NCI-H2081 (cell line): ENCODE results near the gene CDC73.
"Not testable (repeated sequence)": the region's sequence is repeated elsewhere in the genome, so short reads cannot be mapped to it uniquely, and the experiment has no call there.

Source experiments
- DNase-seq, 2 experiments: peaks; one replicate each; lab custom pipeline; 2025; lab: John Stamatoyannopoulos, UW

Gene CDC73

DNA sequence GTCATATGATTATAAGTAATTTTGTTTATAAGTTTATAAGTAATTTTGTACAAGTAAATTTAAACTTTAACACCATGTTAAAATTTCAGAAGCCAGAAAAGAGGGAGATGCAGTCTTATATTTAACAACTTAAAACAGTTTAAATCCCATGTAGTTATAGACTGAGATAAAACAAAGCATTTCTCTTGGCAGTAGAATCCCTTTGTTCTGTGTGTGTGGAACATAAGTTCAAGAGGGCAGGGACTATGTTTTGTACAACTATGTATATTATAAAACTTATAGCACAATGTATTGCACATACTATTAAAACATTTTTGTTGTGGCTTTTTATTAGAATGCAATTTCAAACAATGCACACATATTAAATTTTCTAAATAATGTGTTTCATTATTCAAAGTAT lies 109.3 kb downstream of the CDC73 start:
- DNase-seq: not testable (repeated sequence)

DNA sequence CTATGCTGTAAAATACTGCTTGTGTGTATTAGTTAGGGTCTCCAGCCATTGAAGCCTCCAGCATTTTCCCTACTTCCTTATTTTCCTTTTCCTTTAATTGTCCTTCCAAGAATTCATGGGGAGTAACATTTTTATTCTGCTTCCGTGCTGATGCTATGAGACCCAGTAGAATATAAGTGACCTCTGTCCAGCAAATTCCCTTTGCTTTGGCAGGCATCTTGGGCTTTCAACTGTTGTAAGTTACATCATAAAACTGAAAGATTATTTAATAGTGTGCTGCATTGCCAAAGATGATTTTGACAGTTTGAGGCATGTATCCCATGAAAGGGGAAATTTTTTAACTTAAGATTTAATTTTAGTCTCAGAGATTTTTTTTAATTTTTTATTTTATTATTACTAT lies 112.7 kb downstream of the CDC73 start:
- no peak for DNase-seq

DNA sequence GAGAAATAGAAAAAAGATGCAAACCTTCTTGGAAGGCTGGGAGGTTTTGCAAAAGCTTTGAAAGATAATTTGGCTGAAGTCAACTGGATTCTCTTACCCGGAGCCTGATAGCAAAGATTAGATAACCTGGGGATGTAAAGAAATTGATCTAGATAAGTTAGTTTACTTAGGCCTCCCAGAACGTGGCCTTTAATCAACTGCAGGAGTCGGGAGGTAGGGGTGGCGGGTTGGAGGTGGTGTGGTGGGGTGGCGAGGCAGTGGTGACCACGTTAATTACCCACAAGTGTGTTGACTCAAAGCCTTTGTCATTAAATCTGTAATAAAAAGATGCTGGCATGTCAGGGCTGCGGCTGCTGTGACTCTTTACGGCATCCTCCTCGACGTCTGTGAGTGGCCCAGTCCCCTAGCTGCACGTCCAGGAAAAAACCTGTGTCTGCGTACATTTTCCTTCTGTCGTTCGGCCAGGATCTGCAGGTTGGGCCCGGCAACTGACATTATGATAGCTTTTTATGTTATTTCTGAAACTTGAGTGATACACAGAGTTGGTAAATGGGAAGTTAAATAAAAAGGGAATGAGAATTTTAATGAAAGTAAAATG lies 115.6 kb downstream of the CDC73 start:
- no peak for DNase-seq

DNA sequence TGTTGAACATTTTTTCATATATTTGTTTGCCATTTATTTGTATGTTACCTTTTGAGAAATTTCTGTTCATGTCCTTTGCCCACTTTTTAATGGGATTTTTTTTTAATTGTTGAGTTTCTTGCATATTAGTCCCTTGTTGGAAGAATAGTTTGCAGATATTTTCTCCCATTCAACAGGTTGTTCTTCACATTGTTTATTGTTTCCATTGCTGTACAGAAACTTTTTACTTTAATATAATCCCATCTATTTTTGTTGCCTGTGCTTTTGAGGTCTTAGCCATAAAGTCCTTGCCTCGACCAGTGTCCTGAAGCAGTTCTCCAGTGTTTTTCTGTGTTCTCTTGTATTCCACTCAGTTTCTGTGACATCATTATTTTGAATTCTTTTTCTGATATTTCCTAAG lies 118.8 kb downstream of the CDC73 start:
- no peak for DNase-seq

DNA sequence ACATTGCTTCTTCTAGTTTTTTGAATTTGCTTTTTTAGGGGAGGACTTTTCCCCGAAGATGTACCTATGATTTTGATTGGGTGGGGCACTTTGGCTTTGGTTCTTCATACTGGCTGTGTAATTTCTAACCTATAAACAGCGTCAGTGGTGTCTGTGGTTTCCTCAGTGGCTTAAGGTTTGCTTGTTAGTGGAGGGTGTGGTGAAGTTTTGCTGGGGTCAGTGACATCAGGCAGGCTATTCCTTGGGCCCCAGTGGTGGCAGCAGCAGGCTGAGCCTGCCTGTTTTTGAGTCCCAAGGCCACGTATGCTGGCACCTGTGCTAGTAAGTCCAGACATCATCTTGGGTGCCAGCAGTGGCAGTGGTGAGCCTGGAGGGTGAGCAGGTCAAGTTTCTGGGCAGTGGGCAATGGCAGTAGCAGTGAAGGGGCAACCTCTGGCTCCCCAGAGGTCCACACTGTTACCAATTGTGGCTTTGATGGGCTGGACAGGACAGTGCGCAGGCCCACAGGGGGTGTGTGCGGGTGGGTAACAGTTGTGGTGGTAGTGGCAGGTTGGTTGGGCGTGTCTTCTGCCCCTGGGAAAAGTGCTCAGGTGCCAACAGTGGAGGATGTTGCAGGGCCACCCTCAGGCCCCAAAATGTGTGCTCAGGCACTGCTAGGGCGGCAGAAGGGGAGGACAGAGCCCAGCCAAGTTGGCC lies 119.4 kb downstream of the CDC73 start:
- no peak for DNase-seq

DNA sequence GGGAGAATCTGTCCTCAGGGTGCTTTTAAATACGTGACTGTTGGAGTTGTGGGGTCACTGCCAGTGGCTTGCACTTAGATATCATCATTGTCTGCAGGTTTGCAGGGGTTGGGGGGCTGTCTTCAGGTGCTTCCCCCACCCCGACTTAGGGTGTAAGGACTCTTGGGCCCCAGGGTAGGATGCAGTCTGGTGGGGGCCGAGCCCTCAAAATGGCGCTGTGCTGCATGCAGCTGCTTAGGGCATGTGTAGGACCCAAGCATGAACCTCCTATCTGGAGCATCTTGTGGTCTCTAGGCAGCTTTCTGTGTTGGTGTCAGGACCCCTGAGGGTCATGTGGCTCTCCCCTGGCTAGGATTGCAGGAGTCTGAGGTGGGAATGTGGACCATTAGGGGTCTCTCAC lies 120.2 kb downstream of the CDC73 start:
- DNase-seq: no peak

DNA sequence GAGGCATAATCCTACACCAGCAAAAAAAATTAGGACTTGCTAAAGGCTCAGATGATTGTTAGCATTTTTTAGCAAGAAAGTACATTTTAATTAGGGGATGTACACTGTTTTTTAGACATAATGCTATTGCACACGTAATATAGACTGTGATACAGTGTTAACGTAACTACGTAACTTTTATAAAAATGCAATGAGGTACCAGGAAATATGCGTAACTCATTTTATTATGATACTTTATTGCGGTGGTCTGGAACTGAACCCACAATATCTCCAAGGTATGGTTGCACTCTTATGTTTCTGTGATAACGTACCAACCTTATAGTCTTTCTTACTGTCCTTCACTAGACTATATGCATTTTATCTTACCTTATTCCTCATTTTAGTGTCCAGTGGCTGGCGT lies 127.4 kb downstream of the CDC73 start:
- DNase-seq: no peak

DNA sequence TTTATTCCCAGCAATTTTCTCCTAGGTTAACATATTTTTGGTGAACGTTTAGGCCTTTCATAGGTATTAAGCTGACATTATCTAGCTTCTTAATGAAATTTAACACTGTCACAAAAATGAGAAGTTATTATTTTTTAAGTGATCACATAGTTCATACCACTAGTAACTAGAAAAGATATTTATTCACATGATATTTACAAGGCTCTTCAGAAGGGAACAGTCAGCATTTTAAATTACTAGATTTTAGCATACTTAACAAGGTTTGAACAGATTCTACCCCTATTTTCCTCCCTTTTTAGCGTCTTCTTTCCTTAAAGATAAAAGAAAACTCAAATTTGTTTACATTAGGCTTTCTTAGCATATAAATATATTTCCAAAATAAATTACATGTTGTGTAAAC lies 130.1 kb downstream of the CDC73 start:
- no peak for DNase-seq

DNA sequence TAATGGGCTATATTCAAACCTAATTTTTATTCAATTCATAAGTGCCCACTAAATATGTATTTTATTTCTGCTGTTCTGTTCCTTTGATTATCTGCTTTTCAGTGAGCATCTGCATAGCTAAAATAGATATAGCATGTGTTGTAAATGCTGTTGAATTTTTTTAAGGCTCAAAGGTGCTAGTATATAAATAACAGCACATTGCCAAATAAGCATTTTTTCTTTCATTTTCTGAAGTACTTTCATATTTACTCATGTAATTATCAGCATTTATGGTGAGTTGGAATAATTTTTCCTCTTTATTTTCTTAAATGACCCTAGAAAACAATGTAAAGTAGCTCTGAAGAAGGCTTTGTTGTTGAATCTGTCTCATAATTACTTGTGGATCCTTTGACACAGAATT lies 134.2 kb downstream of the CDC73 start:
- DNase-seq: no peak

DNA sequence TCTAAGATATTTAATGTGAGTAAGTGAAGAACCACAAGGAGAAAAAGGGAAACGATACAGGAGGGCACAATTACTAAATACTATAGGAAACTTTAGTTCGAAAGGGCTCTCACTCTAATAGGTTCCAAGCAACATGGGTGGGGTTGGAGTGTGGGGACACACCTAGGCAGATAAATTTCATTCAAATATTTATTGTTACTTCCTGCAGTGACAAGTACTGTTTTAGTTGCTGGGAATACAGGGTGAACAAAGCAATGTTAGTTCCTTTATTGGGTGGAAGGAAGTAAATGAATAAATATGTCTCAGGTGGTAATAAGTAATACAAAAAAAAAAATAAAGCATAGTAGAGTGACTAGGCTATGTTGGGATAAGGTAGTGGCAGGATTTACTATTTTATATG lies 137.8 kb downstream of the CDC73 start:
- DNase-seq: no peak

DNA sequence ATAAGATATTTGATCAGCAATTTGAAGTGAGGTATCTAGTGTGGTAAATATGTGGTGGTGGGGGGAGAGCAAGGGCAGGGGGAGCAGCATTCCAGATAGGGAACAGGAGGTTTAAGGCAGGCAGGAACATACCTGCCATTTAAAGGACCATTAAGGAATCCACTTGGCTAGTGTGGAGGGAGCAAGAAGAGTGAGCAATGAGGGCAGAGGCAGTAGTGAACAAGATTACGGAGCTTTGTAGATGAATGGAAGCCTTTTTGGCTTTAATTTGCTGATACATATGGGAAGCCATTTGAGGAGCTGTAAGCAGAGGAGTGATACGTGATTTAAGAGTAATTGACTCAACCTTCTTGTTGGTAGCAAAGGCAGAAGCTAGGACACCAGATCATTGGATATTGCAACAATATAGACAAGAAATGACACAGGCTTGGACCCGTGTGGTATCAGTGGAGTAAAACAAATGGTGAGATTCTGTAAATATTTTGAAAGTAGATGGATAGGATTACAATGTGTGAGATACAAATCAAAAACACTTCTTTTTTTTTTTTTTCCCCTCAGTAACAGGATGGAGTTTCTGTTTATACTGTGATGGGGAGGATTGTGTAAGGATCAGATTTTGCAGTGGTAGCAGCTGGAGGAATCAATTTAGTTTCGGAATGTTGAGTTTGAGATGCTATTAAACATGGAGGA lies 138.4 kb downstream of the CDC73 start:
- DNase-seq: no peak

DNA sequence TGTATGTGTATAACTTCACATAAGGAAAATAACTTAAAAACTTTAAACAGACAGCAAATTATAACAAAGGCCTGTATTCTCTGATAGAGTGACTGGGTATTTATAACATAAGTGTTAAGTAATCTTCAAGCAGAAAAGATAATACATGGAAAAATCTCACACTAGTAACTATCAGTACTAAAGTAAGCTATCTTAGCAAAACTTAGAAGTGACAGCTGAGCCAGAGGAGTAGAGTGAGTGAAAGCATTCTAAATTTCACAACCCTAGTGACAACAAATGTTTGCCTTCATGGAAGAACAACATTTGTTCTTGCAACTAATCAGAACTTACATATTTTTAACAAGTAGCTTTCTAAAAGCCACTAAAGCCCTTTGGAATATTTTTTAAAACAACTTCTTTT lies 139.1 kb downstream of the CDC73 start:
- DNase-seq: no peak

DNA sequence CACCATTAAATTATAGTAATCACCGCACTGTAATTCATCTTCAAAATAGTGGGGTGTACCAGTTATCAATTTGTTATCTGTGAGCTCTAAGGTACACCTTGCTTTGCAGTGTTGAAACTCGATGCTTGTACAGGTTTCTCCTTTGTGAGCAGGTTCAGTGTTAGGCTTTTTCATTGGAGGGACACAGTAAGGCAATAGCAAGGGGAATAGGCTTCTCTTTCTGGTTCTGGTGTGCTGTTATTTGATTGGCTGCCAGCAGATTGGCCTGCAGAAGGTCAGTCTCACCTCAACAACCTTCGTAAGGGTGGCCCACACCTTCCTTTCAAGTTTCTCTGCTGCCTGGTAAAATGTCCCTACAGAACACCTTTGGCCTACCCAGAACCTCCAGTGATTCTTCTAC lies 140.8 kb downstream of the CDC73 start:
- DNase-seq: no peak

DNA sequence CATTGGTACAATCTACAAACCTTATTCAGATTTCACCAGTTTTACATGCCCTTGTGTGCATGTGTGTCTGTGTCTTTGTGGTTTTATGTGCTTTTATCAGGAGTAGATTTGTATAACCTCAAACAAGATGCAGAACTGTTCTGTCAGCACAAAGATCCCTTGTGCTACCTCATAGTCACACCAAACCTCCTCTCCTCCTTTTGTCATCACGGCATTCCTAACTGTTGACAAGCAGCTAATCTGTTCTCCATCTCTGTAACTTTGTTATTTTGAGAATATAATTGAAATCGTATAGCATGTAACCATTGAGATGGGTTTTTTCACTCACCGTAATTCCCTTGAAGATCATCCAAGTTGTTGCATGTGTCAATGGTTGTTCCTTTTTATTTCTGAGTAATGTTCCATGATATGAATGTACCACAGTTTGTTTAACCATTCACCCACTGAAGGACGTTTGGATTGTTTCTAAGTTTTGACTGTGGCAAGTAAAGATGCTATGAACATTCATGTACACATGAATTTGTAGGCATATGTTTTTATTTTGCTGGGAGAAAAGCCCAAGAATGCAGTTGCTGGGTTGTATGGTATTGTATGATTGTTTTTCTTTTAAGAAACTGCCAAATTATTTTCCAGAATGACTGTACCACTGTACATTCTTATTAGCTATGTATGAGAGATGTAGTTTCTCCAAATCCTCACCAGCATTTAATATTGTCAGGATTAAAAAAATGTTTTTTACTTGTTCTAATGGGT lies 142.7 kb downstream of the CDC73 start:
- DNase-seq: no peak

DNA sequence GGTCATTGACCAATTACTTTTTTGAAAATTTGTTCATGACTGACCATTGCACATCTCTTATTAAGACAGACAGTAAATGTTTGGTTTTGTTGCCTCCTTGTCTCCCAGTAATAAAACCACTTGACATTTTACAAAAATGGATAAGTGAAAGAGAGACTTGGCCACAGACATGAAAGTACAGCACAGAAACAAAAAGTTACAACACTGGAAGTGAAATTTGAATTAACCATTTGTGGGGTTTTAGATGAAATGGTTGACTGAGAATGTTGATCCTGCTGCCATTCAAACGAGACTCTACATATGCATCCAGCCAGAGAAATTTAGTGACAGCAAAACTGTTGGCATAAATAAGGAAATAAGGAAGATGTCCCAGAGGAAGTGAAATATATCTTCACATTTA lies 143.9 kb downstream of the CDC73 start:
- DNase-seq: no peak

DNA sequence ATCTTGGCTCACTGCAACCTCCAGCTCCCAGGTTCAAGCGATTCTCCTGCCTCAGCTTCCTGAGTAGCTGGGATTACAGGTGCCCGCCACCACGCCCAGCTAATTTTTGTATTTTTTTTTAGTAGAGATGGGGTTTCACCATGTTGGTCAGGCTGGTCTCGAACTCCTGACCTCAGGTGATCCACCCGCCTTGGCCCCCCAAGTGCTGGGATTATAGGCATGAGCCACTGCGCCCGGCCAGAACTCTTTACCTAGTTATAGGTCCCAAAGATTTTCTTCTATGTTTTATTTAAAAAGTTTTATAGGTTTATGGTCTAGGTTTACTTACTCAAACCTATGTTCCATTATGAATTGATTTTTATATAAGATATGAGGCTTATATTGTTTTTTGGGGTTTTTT lies 145.0 kb downstream of the CDC73 start:
- not testable (repeated sequence) for DNase-seq

DNA sequence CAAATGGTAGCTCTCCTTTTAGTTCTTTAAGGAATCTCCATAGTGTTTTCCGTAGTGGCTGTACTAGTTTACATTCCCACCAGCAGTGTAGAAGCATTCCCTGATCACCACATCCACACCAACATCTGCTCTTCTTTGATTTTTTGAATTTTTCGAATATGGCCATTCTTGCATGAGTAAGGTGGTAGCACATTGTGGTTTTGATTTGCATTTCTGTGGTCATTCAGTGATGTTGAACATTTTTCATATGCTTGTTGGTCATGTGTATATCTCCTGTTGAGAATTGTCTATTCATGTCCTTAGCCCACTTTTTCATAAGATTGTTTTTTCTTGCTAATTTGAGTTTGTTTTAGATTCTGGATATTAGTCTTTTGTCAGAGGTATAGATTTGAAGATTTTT lies 149.2 kb downstream of the CDC73 start:
- DNase-seq: no peak

DNA sequence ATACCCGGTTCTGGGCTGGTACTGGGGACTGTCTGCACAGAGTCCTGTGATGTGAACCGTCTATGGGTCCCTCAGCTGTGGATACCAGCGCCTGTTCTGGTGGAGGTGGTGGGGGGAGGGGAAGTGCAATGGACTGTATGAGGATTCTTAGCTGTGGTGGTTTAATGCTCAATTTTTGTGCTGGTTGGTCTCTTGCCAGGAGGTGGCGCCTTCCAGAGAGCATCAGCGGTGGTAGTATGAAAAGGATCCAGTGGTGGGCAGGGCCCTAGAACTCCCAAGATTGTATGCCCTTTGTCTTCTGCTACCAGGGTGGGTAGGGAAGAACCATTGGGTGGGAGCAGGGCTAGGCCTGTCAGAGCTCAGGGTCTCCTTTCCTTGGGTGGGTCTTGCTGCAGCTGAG lies 153.9 kb downstream of the CDC73 start:
- no peak for DNase-seq

DNA sequence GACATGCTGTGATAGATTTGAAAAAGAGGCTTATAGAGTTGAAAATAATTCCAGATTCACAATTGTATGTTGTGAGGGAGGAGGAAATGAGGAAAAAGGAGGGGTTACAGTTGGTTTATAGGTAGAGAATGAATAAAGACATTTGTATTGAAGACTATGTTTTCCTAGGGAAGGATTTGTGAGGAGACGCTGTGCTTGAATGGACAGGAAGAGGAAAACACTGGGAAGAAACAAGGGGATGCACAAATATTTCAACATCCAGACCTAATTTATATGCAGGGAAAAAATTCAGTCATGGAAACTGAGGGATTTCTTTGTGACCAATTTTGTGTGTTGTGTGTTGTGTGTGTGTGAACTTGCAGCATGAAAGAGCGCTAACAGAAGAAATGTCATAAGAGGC lies 157.1 kb downstream of the CDC73 start:
- DNase-seq: no peak

DNA sequence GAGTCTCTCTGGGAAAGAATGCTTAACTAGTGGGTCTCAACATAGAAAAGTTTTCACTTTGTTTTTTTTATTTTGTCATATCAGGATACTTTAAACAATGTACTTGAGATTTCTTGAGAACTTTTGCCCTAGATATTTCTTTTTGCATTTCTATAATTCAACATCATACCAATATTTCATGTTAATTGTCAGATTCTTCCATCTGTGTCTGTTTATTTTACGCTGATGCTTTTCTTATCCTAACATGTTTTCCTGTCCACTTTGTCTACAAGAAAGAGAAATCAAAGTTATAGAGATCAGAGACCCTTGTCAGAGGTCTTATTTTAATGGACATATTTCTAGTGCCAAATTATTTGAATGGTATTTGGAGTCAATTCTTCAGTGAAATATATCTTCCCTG lies 160.1 kb downstream of the CDC73 start:
- DNase-seq: no peak

DNA sequence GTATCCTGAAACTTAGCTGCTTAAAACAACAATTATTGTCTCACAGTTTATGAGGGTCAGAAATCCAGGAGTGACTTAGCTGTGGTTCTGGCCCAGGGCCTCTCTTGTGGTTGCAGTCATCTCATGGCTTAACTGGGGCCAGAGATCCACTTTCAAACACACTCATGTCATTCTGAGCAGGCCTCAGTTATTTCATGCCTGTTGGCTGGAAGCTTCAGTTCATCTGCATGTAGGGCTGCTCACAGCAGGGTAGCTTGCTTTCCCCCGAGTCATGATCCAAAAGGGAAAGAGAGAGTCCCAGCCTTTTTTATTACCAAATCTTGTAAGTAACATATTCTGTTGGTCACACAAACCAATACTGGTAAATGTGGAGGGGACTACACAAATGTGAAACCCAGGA lies 161.2 kb downstream of the CDC73 start:
- DNase-seq: no peak

DNA sequence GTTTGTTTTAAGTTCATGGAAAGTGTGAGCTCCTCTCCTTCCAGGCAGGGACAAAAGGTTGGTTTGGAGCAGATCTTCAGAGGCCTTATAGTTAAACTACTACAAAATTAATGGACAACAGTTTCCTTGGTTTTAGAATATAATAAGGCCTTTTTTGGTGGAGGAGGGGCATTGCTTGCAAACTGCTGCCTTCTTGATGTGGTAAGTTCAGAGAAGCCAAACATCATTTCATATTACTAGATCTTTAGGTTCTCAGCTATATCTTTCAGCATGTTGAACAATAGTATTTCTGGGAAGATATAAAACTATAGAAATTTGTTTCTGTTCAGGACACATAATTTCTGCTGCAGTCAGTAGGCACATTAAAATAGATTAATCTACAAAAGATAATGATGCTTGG lies 162.4 kb downstream of the CDC73 start:
- no peak for DNase-seq

DNA sequence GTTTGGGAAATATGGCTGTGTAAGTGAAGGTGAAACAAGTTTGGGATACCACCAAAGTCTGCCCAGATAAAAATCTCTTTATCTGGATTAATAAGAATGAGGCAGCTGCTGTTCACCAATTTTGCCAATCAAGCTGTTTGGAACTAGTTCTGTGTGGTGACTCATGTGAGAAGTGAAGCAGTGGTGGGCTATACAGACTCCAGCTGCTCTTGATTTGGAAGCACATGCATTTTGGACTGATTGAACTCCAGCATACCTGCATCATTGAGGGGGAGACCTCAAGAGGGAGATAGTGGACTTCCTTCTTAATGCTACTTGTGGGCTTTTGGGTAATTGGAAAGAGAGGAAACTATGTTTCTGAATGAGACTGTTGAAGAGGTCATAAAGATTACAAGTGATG lies 163.8 kb downstream of the CDC73 start:
- DNase-seq: no peak
